ENCODE measurements around the gene BRIP1.
"Not testable (repeated sequence)": the region's sequence is repeated elsewhere in the genome, so short reads cannot be mapped to it uniquely, and the experiment has no call there.

The BRIP1 gene

GRCh38 chr17:61862975-61863800, at the start of gene BRIP1:
Gene BRIP1, minus strand, starts transcription at chr17:61863528. Its CDS starts 1,989 bp downstream, at chr17:61861539.
- Histone ChIP-seq H3K9me3 (replicated peaks in 1 of 11) (no peaks in the 10 kb centered on the region), H3K4me1 (peaks cover 25 to 45% (median 43%) of the 10 kb centered on the region in 10 experiments), H3K4me3 (peak within 1 kb of the TSS; percentile 68 to 82 (median 75)), H3K27me3 (no peaks in the 10 kb centered on the region), H3K4me2 (peak within 1 kb of the TSS; percentile 76 to 91 (median 85)), H3K27ac (peak within 1 kb of the TSS; percentile 45 to 95 (median 90)), H4K20me1 (no peaks in the 10 kb centered on the region), H3K9ac (peak within 1 kb of the TSS; percentile 67 to 94 (median 92)), H3K36me3 (peaks cover 13 to 48% (median 33%) of the 10 kb centered on the region in 11 experiments; a peak in 21 of 22 replicates)
- TF ChIP-seq Cebpa-rat (IDR thresholded peaks at IDR 0.05), result no peak

DNA sequence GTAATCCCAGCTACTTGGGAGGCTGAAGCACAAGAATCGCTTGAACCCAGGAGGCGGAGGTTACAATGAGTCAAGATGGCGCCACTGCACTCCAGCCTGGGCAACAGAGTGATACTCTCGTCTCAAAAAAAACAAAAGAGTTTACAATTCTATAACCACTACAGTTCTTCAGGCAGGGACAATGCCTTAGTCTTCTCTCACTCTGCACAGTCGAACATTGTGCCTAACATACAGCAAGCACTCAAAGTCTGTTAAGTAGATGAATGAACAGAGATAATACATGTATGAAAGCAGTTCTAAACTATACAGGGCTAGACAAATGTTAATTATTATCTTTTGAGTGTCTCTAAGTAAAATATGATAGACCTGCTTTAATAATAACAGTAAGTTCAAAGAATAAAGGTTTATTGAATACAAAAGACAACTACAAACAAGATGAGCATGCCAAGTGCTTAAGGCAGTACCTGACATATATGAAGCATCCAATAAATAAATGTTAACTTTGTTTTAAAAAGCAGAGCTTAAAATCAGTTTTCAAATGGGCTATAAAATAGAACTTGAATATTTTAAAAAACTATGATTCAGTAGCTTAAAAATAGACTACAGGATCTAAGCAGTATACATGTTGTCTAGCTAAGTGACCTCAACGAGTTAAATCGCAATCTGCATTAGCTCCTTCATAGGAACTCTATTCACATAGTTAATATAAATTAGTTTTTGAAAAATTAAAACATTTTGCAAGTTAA, 45.1 kb upstream of the BRIP1 start:
- H3K36me3 ChIP-seq, result peaks cover 86 to 98% (median 95%) of the 10 kb centered on the region in 11 experiments

GRCh38 chr17:61907361-61907760, 44.0 kb upstream of the BRIP1 start:
- Histone ChIP-seq H3K27ac (no peak overlapping the region), H3K27me3 (no peaks in the 10 kb centered on the region), H3K9me3 (replicated peaks in 1 of 11) (peaks cover 0 to 4% (median 0%) of the 10 kb centered on the region in 11 experiments; a peak in 1 of 22 replicates), H3K4me1 (no peaks in the 10 kb centered on the region), H4K20me1 (no peaks in the 10 kb centered on the region), H3K4me3 (no peak overlapping the region), H3K4me2 (no peak overlapping the region), H3K36me3 (peaks cover 88 to 98% (median 95%) of the 10 kb centered on the region in 11 experiments), H3K9ac (no peak overlapping the region)
- TF ChIP-seq Cebpa-rat (IDR thresholded peaks at IDR 0.05), result no peak

More for the DNA sequence above, 45.1 kb upstream of the BRIP1 start:
- no peak overlapping the region for H3K4me3 ChIP-seq
- H3K9me3 ChIP-seq (replicated peaks in 1 of 11), result peaks cover 0 to 4% (median 0%) of the 10 kb centered on the region in 11 experiments; a peak in 1 of 22 replicates
- H4K20me1 ChIP-seq, result no peaks in the 10 kb centered on the region
- H3K27ac ChIP-seq, result no peak overlapping the region
- no peak overlapping the region for H3K4me2 ChIP-seq
- H3K9ac ChIP-seq, result no peak overlapping the region
- H3K4me1 ChIP-seq, result no peaks in the 10 kb centered on the region
- H3K27me3 ChIP-seq, result no peaks in the 10 kb centered on the region
- no peak for TF ChIP-seq Cebpa-rat (IDR thresholded peaks at IDR 0.05)

DNA sequence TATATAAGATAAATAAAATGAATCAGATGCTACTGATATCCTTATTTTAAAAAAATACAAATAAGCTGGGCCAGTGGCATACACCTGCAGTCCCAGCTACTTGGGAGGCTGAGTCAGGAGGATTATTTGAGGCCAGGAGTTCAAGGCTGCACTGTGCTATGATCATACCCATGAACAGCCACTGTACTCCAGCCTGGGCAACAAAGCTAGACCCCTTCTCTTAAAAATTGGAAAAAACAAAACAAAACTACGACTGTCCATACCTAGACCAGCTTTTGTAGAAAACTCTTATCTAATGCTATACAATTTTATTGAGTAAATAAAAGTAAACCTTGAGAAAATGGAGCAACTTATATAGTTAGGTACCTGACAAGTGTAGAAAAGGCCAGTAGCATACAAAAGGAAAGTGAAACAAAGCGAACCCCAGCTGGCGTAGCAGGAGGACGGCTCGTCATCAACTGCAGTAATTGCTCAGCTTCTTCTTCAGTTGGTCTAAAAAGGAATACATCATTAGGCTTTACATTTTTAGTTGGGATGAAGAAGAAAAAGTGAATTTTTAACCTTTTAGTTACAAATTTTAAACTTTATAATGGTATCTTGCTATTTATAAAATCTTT, 40.9 kb upstream of the BRIP1 start:
- H3K36me3 ChIP-seq, result peaks cover 92 to 100% (median 98%) of the 10 kb centered on the region in 11 experiments

GRCh38 chr17:61903251-61903650, 39.9 kb upstream of the BRIP1 start:
- Histone ChIP-seq H3K4me2 (no peak overlapping the region), H3K9ac (no peak overlapping the region), H3K4me1 (no peaks in the 10 kb centered on the region), H3K27me3 (no peaks in the 10 kb centered on the region), H3K4me3 (no peak overlapping the region), H4K20me1 (no peaks in the 10 kb centered on the region), H3K9me3 (replicated peaks in 1 of 11) (no peaks in the 10 kb centered on the region), H3K36me3 (peaks cover 95 to 100% (median 98%) of the 10 kb centered on the region in 11 experiments), H3K27ac (no peak overlapping the region)
- no peak for TF ChIP-seq Cebpa-rat (IDR thresholded peaks at IDR 0.05)

More for the DNA sequence above, 40.9 kb upstream of the BRIP1 start:
- H3K4me1 ChIP-seq, result no peaks in the 10 kb centered on the region
- H4K20me1 ChIP-seq, result no peaks in the 10 kb centered on the region
- no peak overlapping the region for H3K4me3 ChIP-seq
- H3K9ac ChIP-seq, result no peak overlapping the region
- no peak for TF ChIP-seq Cebpa-rat (IDR thresholded peaks at IDR 0.05)
- H3K27me3 ChIP-seq, result no peaks in the 10 kb centered on the region
- H3K4me2 ChIP-seq, result no peak overlapping the region
- no peak overlapping the region for H3K27ac ChIP-seq
- no peaks in the 10 kb centered on the region for H3K9me3 ChIP-seq (replicated peaks in 1 of 11)

- no peak overlapping the region for H3K9ac ChIP-seq
Observed at GRCh38 chr17:61897548-61898180, 34.3 kb upstream of the BRIP1 start.

GRCh38 chr17:61895391-61895790, 32.1 kb upstream of the BRIP1 start:
- H3K9ac ChIP-seq, result no peak overlapping the region
- no peak for TF ChIP-seq Cebpa-rat (IDR thresholded peaks at IDR 0.05)
- no peaks in the 10 kb centered on the region for H3K9me3 ChIP-seq (replicated peaks in 1 of 11)
- no peaks in the 10 kb centered on the region for H4K20me1 ChIP-seq
- H3K27me3 ChIP-seq, result no peaks in the 10 kb centered on the region
- no peaks in the 10 kb centered on the region for H3K4me1 ChIP-seq
- H3K36me3 ChIP-seq, result peaks cover 67 to 97% (median 88%) of the 10 kb centered on the region in 11 experiments
- H3K4me3 ChIP-seq, result no peak overlapping the region
- H3K27ac ChIP-seq, result no peak overlapping the region
- H3K4me2 ChIP-seq, result no peak overlapping the region

More at GRCh38 chr17:61897548-61898180, 34.3 kb upstream of the BRIP1 start:
- Histone ChIP-seq H4K20me1 (no peaks in the 10 kb centered on the region), H3K27me3 (no peaks in the 10 kb centered on the region), H3K9me3 (replicated peaks in 1 of 11) (no peaks in the 10 kb centered on the region), H3K4me1 (no peaks in the 10 kb centered on the region), H3K4me3 (no peak overlapping the region), H3K27ac (no peak overlapping the region), H3K4me2 (no peak overlapping the region), H3K36me3 (peaks cover 72 to 97% (median 89%) of the 10 kb centered on the region in 11 experiments)
- TF ChIP-seq Cebpa-rat (IDR thresholded peaks at IDR 0.05), result no peak

- H3K4me2 ChIP-seq; H3K27ac ChIP-seq; H3K4me3 ChIP-seq; H3K27me3 ChIP-seq; H4K20me1 ChIP-seq; H3K9ac ChIP-seq; H3K4me1 ChIP-seq; H3K9me3 ChIP-seq (replicated peaks in 1 of 11): not testable (repeated sequence)
- peaks cover 67 to 97% (median 88%) of the 10 kb centered on the region in 11 experiments for H3K36me3 ChIP-seq
Observed at GRCh38 chr17:61894310-61894709, 31.0 kb upstream of the BRIP1 start.

DNA sequence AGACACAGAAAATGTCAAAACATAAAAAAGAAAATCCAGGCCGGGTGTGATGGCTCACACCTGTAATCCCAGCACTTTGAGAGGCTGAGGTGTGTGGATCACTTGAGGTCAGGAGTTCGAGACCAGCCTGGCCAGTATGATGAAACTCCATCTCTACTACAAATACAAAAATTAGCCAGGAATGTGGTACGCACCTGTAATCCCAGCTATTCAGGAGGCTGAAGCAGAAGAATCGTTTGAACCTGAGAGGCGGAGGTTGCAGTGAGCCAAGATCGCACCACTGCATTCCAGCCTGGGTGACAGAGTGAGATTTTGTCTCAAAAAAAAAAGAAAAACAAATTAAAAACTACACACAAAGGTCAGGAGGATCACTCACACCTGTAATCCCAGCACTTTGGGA, 24.4 kb upstream of the BRIP1 start:
- not testable (repeated sequence) for H3K9ac ChIP-seq; H3K4me3 ChIP-seq; H4K20me1 ChIP-seq; H3K27me3 ChIP-seq; H3K4me1 ChIP-seq; H3K9me3 ChIP-seq (replicated peaks in 1 of 11); H3K4me2 ChIP-seq; H3K27ac ChIP-seq
- peaks cover 84 to 97% (median 94%) of the 10 kb centered on the region in 11 experiments for H3K36me3 ChIP-seq

- H3K27ac ChIP-seq; H3K4me3 ChIP-seq; H3K9ac ChIP-seq; H3K4me2 ChIP-seq; H3K9me3 ChIP-seq (replicated peaks in 1 of 11); H3K4me1 ChIP-seq; H4K20me1 ChIP-seq; H3K27me3 ChIP-seq: not testable (repeated sequence)
- peaks cover 79 to 97% (median 95%) of the 10 kb centered on the region in 11 experiments for H3K36me3 ChIP-seq
Observed at GRCh38 chr17:61885865-61886264, 22.5 kb upstream of the BRIP1 start.
